Liver (tissue), 9 donors: ENCODE results near the gene CCDC178. TPM values are rescaled to one million over a fixed set of nuclear protein-coding genes. Genes with fewer than 3 reads are reported as not detected.

Experiments used
- DNase-seq: peaks from one replicate; pipeline ENCODE4 v3.0.0-alpha.2; 2017; ENCODE audit warnings: low spot score
- H3K27ac ChIP-seq, 2 donors: one replicate each; pipeline ENCODE4 v1.7.0; 2013; ENCODE audit warnings: inconsistent platforms in 2 of 2, low read length in 2 of 2, control low read depth in 1 of 2, low read depth in 1 of 2, mild to moderate bottlenecking in 1 of 2
- H3K27me3 ChIP-seq, 4 donors: one replicate each; pipeline versions ENCODE4 v1.6.1 to v1.7.0; 2013; ENCODE audit warnings: low read length in 3 of 4, inconsistent platforms in 1 of 4, mild to moderate bottlenecking in 1 of 4, moderate library complexity in 1 of 4; ENCODE audit not compliant: control insufficient read depth in 4 of 4, insufficient read depth in 4 of 4
- H3K36me3 ChIP-seq, 4 donors: one replicate each; pipeline versions ENCODE4 v1.6.1 to v1.7.0; 2013; ENCODE audit warnings: low read length in 3 of 4, mild to moderate bottlenecking in 3 of 4, low read depth in 1 of 4, moderate library complexity in 1 of 4; ENCODE audit not compliant: control insufficient read depth in 4 of 4, insufficient read depth in 3 of 4
- H3K4me1 ChIP-seq, 4 donors: one replicate each; pipeline versions ENCODE4 v1.6.1 to v1.7.0; 2013; ENCODE audit warnings: low read length in 3 of 4, mild to moderate bottlenecking in 3 of 4, moderate library complexity in 1 of 4; ENCODE audit not compliant: control insufficient read depth in 4 of 4, insufficient read depth in 4 of 4
- H3K4me3 ChIP-seq, 3 donors: one replicate each; pipeline versions ENCODE4 v1.6.1 to v1.7.0; 2013; ENCODE audit warnings: low read length in 3 of 3, control low read depth in 1 of 3, low read depth in 1 of 3, mild to moderate bottlenecking in 1 of 3
- H3K9ac ChIP-seq, 2 donors: one replicate each; pipeline ENCODE4 v1.7.0; 2013; ENCODE audit warnings: low read length in 2 of 2, mild to moderate bottlenecking in 2 of 2, moderate library complexity in 2 of 2, control low read depth in 1 of 2, low read depth in 1 of 2
- H3K9me3 ChIP-seq, 4 donors: one replicate each; pipeline versions ENCODE4 v1.6.1 to v1.7.0; 2013; ENCODE audit warnings: low read length in 3 of 4; ENCODE audit not compliant: control insufficient read depth in 4 of 4
- CTCF ChIP-seq: fragments of 150-350 bp; IDR thresholded peaks from 2 replicates; pipeline ENCODE4 v1.5.1; 2017; ENCODE audit warnings: improper control_type of control experiment, low read depth, low read length; ENCODE audit not compliant: missing input control
- EGR1 ChIP-seq, 2 donors: IDR thresholded peaks; 2 replicates each; pipeline ENCODE4 v1.6.1; 2016 to 2018; ENCODE audit warnings: antibody characterized with exemption in 2 of 2, low read depth in 2 of 2
- FOXA1 ChIP-seq: IDR thresholded peaks from 2 replicates; pipeline ENCODE4 v1.6.1; 2016; ENCODE audit warnings: antibody characterized with exemption
- FOXA2 ChIP-seq: IDR thresholded peaks from 2 replicates; pipeline ENCODE4 v1.6.1; 2016; ENCODE audit warnings: antibody characterized with exemption
- GABPA ChIP-seq, 2 donors: IDR thresholded peaks in 1 of 2; conservative IDR thresholded peaks in 1 of 2; 2 replicates each; pipeline ENCODE4 v1.6.1; 2016; ENCODE audit warnings: antibody characterized with exemption in 2 of 2, mild to moderate bottlenecking in 1 of 2, moderate library complexity in 1 of 2
- HNF4A ChIP-seq, 2 donors: conservative IDR thresholded peaks; 2 replicates each; pipeline ENCODE4 v1.6.1; 2016; ENCODE audit warnings: antibody characterized with exemption in 2 of 2, mild to moderate bottlenecking in 2 of 2
- JUND ChIP-seq, 2 donors: IDR thresholded peaks; 2 replicates each; pipeline ENCODE4 v1.6.1; 2016; ENCODE audit warnings: antibody characterized with exemption in 2 of 2
- MAX ChIP-seq: IDR thresholded peaks from 2 replicates; pipeline ENCODE4 v1.6.1; 2016; ENCODE audit warnings: antibody characterized with exemption
- RAD21 ChIP-seq, 2 donors: IDR thresholded peaks; 2 replicates each; pipeline ENCODE4 v1.6.1; 2016; ENCODE audit warnings: antibody characterized with exemption in 2 of 2, mild to moderate bottlenecking in 2 of 2
- RXRA ChIP-seq, 2 donors: IDR thresholded peaks; 2 replicates each; pipeline ENCODE4 v1.6.1; 2017 to 2018; ENCODE audit warnings: antibody characterized with exemption in 2 of 2, mild to moderate bottlenecking in 1 of 2
- SP1 ChIP-seq: IDR thresholded peaks from 2 replicates; pipeline ENCODE4 v1.6.1; 2018; ENCODE audit warnings: antibody characterized with exemption, mild to moderate bottlenecking
- TAF1 ChIP-seq: conservative IDR thresholded peaks from 2 replicates; pipeline ENCODE4 v1.6.1; 2016; ENCODE audit warnings: antibody characterized with exemption, mild to moderate bottlenecking
- YY1 ChIP-seq: IDR thresholded peaks from 2 replicates; pipeline ENCODE4 v1.6.1; 2016; ENCODE audit warnings: antibody characterized with exemption, mild to moderate bottlenecking
- ZBTB33 ChIP-seq: IDR thresholded peaks from 2 replicates; pipeline ENCODE4 v1.6.1; 2016; ENCODE audit warnings: antibody characterized with exemption
- WGBS: extraction: QIAGEN DNeasy Blood & Tissue Kit; methylation state at CpG from one replicate; pipeline ENCODE4 v1.1.7; 2013; 5-methylcytosine and 5-hydroxymethylcytosine counted together
- polyA plus RNA-seq, 2 donors: library from polyadenylated mRNA; stranded (reverse) in 1 of 2; unstranded in 1 of 2; fragments of 200-250 nt in 1 of 2; fragments of >200 nt in 1 of 2; fragmentation: Nextera tagmentation in 1 of 2; extraction: Ambion mirVana in 1 of 2; gene quantifications; one replicate each; pipeline versions ENCODE4 v1.2.1 to v1.2.3, GENCODE V29; 2013 to 2015
- total RNA-seq, 2 donors: library from RNA; depleted of rRNA; stranded (reverse); fragments of >200 nt; gene quantifications; one replicate each; pipeline ENCODE4 v1.2.3, GENCODE V29; 2014
- TF ChIP-seq, protein P1 (sequence below): IDR thresholded peaks from 2 replicates; pipeline ENCODE4 v1.6.1; 2016; ENCODE audit warnings: antibody characterized with exemption, mild to moderate bottlenecking
- TF ChIP-seq, protein P2 (sequence below): IDR thresholded peaks from 2 replicates; pipeline ENCODE4 v1.6.1; 2016; ENCODE audit warnings: antibody characterized with exemption
- donor health status: healthy.
- donor health status: healthy.
- donor health status: healthy.
- donor health status: healthy.
- donor health status: healthy.

The CCDC178 gene
- total and polyA plus RNA-seq, 4 donors, result not detected

- Histone ChIP-seq H3K27me3 (no peaks in the 10 kb centered on the region), H3K4me3 (no peak overlapping the region), H3K4me1 (no peaks in the 10 kb centered on the region), H3K27ac (no peak overlapping the region), H3K9ac (no peak overlapping the region), H3K36me3 (no peaks in the 10 kb centered on the region), H3K9me3 (no peaks in the 10 kb centered on the region)
- TF ChIP-seq YY1 (no peak), SP1 (no peak), JUND (IDR thresholded peaks at IDR 0.05) (no peak), FOXA2 (no peak), MAX (no peak), CTCF (no peak), RXRA (IDR thresholded peaks at IDR 0.05) (no peak), RAD21 (IDR thresholded peaks at IDR 0.05) (no peak), GABPA (IDR thresholded peaks at IDR 0.05 in 1 of 2, conservative IDR thresholded peaks at IDR 0.05 in 1 of 2) (no peak), TAF1 (no peak), HNF4A (conservative IDR thresholded peaks at IDR 0.05) (no peak), EGR1 (IDR thresholded peaks at IDR 0.05; ENCODE audit: low read depth in 2 of 2) (no peak)
- TF ChIP-seq, protein P1, sequence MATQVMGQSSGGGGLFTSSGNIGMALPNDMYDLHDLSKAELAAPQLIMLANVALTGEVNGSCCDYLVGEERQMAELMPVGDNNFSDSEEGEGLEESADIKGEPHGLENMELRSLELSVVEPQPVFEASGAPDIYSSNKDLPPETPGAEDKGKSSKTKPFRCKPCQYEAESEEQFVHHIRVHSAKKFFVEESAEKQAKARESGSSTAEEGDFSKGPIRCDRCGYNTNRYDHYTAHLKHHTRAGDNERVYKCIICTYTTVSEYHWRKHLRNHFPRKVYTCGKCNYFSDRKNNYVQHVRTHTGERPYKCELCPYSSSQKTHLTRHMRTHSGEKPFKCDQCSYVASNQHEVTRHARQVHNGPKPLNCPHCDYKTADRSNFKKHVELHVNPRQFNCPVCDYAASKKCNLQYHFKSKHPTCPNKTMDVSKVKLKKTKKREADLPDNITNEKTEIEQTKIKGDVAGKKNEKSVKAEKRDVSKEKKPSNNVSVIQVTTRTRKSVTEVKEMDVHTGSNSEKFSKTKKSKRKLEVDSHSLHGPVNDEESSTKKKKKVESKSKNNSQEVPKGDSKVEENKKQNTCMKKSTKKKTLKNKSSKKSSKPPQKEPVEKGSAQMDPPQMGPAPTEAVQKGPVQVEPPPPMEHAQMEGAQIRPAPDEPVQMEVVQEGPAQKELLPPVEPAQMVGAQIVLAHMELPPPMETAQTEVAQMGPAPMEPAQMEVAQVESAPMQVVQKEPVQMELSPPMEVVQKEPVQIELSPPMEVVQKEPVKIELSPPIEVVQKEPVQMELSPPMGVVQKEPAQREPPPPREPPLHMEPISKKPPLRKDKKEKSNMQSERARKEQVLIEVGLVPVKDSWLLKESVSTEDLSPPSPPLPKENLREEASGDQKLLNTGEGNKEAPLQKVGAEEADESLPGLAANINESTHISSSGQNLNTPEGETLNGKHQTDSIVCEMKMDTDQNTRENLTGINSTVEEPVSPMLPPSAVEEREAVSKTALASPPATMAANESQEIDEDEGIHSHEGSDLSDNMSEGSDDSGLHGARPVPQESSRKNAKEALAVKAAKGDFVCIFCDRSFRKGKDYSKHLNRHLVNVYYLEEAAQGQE, result no peak
- TF ChIP-seq, protein P2, sequence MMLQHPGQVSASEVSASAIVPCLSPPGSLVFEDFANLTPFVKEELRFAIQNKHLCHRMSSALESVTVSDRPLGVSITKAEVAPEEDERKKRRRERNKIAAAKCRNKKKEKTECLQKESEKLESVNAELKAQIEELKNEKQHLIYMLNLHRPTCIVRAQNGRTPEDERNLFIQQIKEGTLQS, result no peak
- 51% methylated on average over 1 of the region's 1 CpG for WGBS
- DNase-seq, result no peak
These were observed 456.8 kb downstream of the CCDC178 start for GRCh38 chr18:32983721-32984120.

DNA sequence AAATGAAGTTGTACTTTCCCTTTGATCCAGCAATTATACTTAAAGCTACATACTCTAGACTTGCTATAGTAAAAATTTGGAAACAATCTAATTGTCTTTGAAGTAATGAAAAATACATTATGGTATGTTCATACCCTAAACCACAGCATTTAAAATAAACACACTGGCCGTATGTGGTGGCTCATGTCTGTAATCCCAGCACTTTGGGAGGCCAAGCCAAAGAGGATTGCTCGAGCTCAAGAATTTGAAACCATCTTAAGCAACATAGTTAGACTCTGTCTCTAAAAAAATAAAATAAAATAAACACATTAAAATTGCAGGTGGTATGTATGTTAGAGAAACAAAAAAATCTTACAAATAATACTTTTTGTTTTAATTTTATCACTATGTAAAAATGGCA, 459.6 kb downstream of the CCDC178 start:
- Histone ChIP-seq H3K9ac (no peak overlapping the region), H3K27me3 (peaks cover 0 to 3% (median 0%) of the 10 kb centered on the region in 4 donors), H3K9me3 (no peaks in the 10 kb centered on the region), H3K4me3 (no peak overlapping the region), H3K27ac (no peak overlapping the region), H3K4me1 (no peaks in the 10 kb centered on the region), H3K36me3 (no peaks in the 10 kb centered on the region)
- TF ChIP-seq TAF1 (no peak), FOXA1 (no peak), JUND (IDR thresholded peaks at IDR 0.05) (no peak), GABPA (IDR thresholded peaks at IDR 0.05 in 1 of 2, conservative IDR thresholded peaks at IDR 0.05 in 1 of 2) (no peak), RAD21 (IDR thresholded peaks at IDR 0.05) (no peak), ZBTB33 (no peak), CTCF (no peak), HNF4A (conservative IDR thresholded peaks at IDR 0.05) (no peak), RXRA (IDR thresholded peaks at IDR 0.05) (no peak), YY1 (no peak), MAX (no peak)
- TF ChIP-seq, protein P2, result no peak
- TF ChIP-seq, protein P1, result no peak
- WGBS, result 62% methylated on average over 2 of the region's 2 CpGs
- no peak for DNase-seq
